ENCODE measurements around the gene CHRNB1.
"Not testable (repeated sequence)": the region's sequence is repeated elsewhere in the genome, so short reads cannot be mapped to it uniquely, and the experiment has no call there.

CHRNB1 gene

DNA sequence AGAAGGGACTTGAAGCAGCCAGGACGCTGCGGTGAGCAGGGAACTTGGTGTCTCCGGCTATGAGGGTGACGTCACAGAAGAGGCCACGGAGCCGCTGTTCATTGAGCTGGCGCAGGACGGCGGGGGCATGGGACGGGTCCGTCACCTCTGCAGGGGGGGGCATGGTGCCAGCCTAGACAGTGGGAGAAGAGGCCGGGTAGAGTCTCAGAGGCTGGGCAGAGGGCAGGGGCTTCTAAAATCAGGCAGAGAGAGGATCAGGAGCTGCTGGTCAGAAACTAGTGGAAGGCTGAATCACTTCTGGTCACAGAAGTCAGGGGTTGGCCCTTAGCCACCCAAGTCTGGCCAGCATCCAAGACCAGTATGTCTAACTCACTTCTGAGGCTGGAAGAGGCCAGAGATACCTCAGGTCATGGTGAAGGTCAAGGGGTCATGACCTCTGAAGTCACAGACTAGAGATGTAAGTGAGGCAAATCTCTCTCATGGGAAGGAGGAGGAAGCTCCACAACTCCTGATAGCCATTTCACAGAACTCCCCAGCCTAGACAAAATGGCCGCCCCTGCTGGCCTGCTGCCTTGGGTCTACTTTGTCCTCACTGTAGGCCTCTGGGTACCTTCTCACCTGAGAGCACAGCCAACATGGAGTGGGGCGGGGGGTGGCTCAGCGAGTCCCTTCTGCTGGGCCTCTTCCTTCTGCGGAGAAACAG, 21.9 kb downstream of the CHRNB1 start:
- in situ Hi-C loops (cut with MboI; ENCODE audit: low sequenced_read_pairs): no loop called here

DNA sequence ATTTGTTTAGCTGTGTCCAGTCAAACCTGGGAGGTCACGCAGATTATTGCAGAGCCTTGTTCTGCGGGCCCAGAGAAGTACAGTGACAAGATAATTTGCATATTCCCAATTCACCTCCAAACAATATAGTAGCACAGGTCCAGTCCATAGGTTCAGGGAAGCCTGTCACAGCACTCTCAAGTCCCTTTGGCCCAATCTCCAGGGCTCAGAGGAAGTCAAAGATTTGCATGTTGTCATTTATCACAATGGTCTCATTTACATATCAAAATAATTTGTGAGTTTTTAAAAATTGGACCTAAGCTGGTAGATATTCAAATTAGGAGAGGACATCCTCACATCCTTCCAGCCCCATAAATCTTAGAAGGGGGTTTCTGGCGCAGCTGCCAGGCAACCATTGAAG, 22.6 kb downstream of the CHRNB1 start:
- in situ Hi-C loops (cut with MboI; ENCODE audit: low sequenced_read_pairs): no loop called here

DNA sequence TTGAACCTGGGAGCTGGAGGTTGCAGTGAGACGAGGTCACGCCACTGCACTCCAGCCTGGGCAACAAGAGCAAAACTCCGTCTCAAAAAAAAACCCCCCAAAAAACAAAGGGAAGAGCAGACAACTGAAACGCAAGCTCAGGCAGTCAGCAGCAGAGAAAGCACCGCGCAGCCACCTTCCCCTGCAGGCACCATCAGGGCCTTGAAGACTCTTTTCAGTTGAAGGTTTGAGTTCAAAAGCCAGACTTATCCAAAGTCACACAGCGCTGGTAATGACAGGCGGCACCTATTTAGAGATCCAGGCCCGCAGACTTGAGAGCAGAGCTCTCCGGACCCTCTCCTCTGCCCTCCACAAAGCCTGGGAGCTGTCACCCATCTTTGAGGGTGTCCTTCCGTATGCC, 23.4 kb downstream of the CHRNB1 start:
- in situ Hi-C loops (cut with MboI; ENCODE audit: low sequenced_read_pairs): no loop called here

DNA sequence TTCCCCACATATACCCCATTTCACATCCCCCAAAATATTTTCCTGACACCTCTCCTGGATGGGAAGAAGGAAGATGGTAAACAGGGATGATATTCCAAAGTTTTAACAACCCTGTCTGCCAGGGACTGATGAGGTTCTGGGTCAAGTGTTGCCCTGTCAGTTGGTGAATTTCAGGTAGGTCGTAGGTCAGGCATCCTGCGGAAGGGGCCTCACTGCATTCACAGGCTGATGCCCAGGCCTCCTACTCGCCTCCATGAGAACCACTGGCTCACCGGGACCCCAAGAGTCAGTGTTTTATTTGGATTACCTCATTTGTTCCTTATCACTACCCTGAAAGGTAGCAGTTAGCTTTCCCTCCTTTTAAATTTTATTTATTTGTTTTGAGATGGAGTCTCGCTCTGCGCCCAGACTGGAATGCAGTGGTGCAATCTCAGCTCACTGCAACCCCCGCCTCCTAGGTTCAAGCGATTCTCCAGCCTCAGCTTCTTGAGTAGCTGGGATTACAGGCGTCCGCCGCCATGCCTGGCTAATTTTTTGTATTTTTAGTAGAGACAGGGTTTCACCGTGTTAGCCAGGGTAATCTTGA, 24.0 kb downstream of the CHRNB1 start:
- in situ Hi-C loops (cut with MboI; ENCODE audit: low sequenced_read_pairs): no loop called here

DNA sequence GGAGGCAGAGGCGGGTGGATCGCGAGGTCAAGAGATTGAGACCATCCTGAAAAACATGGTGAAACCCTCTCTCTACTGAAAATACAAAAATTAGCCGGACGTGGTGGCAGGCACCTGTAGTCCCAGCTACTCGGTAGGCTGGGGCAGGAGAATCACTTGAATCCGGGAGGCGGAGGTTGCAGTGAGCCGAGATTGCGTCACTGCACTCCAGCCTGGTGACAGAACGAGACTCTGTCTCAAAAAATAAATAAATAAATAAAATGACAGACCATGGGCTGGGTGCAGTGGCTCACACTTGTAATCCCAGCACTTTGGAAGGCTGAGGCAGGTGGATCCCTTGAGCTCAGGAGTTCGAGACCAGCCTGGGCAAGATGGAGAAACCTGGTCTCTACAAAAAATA, 25.0 kb downstream of the CHRNB1 start:
- in situ Hi-C loops (cut with MboI; ENCODE audit: low sequenced_read_pairs): not testable (repeated sequence)

DNA sequence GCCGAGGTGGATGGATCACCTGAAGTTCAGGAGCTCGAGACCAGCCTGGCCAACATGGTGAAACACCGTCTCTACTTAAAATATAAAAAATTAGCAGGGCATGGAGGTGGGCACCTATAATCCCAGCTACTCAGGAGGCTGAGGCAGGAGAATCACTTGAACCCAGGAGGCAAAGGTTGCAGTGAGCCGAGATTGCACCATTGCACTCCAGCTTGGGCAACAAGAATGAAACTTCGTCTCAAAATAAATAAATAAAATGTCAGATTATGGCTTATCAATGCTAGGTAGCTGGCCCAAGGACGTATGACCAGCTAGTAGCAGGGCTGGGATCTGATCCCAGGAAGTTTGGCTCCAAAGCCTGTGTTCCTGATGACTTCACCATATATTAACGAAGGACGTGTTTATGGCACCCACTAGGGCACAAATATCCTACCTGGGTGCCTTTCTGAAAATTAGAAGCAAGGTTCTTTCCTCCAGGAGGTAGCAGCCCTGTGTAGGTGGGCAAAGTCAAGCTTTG, 25.7 kb downstream of the CHRNB1 start:
- in situ Hi-C loops (cut with MboI; ENCODE audit: low sequenced_read_pairs): not testable (repeated sequence)

DNA sequence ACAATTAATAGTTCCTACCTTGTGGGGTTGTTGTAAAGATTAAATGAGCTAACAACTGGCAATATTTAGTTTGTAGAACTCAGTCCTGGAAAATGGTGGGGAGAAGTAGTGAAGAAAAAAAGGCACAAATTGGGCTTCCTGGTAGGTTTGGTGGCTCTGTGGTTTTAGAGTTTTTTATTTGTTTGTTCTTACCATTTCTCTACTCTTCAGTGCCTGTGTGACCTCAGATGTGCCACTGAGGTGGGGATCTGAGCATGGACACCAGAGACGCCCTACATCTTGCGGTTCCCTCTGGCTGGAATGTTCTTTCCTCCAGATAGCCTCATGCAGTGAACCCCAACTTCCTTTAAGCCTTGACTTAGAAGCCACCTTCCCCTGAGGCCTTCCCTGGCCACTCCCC, 26.9 kb downstream of the CHRNB1 start:
- in situ Hi-C loops (cut with MboI; ENCODE audit: low sequenced_read_pairs): no loop called here

DNA sequence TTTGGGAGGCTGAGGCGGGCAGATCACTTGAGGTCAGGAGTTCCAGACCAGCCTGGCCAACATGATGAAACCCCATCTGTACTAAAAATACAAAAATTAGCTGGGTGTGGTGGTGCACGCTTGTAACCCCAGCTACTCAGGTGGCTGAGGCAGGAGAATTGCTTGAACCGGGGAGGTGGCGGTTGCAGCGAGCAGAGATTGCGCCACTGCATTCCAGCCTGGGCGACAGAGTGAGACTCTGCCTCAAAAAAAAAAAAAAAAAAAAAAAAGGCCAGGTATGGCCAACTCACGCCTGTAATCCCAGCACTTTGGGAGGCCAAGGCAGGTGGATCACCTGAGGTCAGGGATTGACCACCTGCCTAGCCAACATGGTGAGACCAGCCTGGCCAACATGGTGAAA, 29.9 kb downstream of the CHRNB1 start:
- in situ Hi-C loops (cut with MboI; ENCODE audit: low sequenced_read_pairs): not testable (repeated sequence)

DNA sequence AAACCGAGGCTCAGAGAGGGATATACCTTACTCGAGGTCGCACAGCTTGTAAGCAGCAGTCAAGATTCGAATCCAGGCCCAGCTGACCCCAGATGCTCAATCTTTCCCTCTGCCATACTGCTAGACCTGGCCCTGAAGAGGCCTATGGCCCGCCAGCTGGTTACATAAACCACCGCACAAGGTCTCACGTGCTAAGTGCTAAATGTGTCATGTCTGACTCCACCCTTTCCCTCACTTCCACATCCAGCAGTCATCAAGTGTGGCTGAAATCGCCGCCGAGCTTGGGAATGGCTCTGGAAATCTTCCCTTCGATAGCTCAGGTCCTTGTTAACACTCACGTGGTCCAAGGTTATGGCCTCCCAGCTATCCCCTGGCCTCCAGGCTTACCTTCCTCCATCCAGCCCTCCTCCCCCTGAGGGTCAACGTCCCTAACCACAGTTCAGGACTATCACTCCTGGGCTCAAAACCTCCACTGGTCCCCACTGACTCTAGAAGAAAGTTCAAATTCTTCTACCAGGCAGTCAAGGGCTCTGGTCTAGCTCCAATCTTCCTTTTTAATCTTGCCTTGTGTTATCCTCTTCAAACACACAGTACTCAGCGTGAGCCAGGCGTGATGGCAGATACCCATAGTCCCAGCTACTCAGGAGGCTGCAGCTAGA, 31.0 kb downstream of the CHRNB1 start:
- in situ Hi-C loops (cut with MboI; ENCODE audit: low sequenced_read_pairs): no loop called here

DNA sequence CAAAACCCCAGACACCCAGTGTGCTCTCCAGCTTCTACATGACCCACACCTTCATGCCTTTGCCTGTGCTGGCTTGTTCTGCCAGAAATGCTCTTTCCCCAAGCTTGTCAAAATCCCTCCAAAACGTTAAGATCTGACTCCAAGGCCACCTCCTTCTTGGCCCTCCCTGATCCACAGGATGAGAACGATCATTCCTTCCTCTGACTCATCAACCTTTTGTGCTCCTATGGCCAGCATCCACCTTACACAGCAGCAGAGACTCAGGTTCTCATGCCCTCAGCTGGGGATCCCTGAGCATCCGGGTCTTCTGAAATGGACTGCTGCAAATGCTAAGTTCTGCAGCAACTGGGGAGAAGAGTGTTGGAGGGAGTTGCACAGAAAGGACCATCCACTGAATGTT, 31.6 kb downstream of the CHRNB1 start:
- in situ Hi-C loops (cut with MboI; ENCODE audit: low sequenced_read_pairs): no loop called here

DNA sequence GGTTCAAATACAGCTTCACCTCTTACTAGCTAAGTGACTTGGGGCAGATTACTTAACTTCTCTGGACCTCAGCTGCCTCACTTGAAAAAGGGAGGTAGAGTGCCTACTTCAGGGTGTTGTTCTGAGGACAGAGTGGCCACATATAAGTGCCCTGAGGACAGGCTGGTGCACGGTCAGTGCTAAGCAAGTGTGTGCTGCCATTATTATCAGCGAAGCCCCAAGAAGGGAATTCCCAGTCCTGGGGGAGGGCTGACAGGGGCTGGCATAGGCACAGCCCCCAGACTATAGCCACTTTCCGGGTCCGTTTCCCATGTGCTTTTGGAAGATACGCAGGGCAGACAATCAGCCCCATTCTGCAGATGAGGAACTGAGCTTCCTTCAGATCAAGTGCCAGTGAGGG, 32.1 kb downstream of the CHRNB1 start:
- in situ Hi-C loops (cut with MboI; ENCODE audit: low sequenced_read_pairs): no loop called here

DNA sequence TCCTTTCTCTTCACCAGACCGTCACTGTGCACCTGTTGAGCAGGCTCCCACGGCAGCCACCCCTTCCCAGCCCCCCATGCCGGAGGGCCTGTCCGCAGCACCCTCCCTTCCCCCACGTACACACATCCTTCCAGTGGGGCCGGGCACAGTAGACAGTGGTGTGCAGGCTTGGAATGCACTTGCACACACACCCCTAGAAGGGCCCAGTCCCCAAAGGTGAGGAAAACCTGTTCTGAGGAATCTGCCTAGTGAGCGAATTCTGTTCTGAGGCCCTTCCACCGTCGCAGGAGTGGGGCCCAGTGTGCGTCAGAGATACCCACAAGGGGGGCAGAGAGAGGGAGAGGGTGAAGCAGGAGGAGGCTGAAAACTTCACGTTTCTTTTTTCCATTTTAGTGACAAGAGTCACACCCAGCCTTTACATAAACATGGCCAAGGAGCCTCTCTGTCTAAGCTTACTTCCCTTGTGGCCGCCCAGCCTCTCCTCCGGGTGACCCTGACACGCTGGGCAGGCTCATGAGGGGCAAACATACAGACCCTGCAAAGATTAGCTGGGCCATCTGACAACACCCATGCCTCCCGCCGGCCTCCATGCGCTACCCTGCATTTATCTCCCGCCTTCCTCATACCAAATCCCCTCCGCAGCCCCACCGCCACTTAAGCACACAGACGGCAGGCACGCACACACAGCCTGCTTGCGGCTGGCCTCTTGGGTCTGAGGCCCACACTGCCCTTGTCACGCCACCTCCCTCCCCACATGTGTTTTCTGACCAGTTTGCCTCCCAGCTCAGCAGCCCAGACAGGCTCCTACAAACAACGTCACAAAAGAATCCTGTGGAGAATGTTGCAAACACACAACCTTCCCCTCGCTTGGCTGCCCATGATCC, 32.8 kb downstream of the CHRNB1 start:
- in situ Hi-C loops (cut with MboI; ENCODE audit: low sequenced_read_pairs): no loop called here

DNA sequence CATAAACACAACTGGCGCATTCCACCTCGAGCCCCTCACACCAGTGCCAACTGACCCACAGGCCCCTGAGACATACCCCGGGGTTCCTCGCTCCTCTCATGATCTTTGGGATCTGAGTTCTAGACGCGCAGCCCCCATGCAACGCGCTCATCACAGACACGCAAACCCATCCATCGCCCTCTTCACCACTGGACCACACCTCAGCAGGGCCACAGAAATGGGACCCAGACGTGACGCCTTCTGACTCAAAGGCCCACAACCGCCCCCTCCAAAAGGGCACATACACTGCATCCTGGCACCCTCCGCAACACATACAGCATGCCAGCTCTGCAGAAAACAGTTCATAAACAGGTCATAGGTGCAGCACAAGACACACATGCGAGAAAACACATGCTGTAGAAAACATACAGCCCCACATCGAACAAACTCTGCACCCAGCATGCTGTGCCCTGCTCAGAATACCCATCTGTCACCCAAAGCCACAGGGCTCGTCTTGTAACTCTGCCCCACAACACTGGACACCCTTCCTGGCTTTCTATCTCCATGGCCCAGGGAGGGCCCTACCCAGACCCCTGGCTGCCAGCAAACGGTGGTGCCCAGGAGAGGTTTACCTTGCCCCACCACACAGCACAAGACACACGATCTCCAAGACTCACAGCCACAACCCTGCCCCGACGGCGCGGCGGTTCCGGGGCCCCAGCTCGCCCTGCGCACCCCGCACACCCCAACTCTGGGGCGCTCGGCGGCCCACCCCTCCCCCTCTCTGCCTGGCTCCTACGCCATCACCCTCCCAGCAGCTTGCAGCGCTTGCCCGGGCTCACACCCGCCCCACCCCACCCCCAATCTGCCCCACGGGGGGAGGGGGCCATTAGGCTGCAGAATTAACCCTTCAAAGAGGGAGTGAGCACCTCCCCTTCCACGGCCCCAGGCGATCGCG, 33.7 kb downstream of the CHRNB1 start:
- in situ Hi-C loops (cut with MboI; ENCODE audit: low sequenced_read_pairs): no loop called here

DNA sequence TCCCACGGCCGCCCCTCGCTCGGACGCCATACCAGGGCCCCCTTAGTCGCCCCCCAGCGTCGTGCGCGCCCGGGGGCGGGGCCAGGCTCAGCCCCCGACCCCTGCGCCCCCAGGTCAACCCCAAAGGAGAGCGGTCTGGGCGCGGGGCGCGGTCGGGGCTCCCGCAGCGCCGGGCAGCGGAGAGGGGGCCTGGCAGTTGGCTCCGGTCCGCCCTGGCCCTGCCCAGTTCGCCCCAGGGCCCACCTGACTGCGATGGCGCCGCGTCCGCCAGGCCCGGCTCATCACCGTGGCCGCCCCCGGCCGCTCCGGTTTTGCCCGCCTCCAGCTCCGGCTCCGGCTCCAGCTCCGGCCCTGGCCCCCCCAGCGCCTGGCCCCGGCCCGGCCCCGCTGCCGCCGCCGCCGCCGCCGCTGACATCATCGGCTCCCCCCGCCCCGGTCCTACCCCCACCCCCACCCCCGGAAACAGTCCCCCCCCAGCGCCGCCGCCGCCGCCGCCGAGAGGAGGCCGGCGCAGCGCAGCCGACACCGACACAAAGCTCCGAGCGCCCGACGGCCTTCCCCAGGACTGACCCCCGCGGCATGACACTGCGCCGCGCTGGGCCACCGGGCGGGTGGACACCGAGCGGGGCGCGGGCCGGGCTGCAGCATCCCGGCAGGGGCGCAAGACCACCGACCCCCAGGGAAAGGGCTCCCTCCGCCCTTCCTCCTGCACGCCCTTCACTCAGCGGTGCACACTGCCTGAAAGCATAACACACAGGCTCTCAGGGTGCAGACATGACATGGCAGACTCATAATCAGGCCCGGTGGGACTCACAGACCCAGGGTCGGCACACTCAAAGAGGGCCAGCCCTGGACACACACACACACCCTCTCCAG, 34.6 kb downstream of the CHRNB1 start, which contains the start of gene ZBTB4:
Gene ZBTB4 (minus strand): TSS at position 419 of the 876 bp plus-strand sequence. CDS start 12,830 bp downstream, outside the sequence.
- in situ Hi-C loops (cut with MboI; ENCODE audit: low sequenced_read_pairs): no loop called here

DNA sequence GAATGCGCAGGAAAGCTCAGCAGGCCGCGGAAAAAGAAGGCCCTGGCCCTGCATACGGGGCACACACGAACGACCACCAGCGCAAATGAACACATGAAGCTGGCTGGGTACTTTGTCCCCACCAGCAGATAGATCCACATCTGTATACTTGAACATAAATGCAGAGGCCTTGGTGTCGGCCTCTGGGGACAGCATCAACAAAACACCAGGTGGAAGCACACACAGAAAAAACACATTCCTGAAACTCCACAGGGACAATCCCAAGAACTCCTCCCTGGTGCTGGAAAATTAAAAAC, 35.2 kb downstream of the CHRNB1 start:
- in situ Hi-C loops (cut with MboI; ENCODE audit: low sequenced_read_pairs): no loop called here

DNA sequence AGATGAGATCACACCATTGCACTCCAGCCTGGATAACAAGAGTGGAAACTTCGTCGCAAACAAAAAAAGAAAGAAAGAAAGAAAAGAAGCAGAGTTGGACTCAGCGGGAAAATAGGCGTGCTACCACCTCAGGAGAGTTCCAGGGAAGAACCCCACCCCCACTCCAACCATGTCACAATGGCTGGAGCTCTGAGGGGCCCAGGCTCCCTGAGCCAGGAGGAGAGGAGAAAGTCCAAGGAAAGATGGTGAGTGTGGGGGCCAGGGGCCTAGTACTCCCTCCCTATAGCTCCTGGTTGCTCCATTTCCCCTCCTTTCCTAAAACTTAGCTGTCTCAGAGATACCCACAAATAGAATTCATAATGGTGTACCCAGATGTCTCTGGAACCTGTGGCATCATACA, 36.4 kb downstream of the CHRNB1 start, which contains the start of gene SLC35G6:
Gene SLC35G6 (plus strand): TSS at position 172 of the 400 bp plus-strand sequence. CDS start 71 bp downstream, at position 243.
- in situ Hi-C loops (cut with MboI; ENCODE audit: low sequenced_read_pairs): not testable (repeated sequence)

DNA sequence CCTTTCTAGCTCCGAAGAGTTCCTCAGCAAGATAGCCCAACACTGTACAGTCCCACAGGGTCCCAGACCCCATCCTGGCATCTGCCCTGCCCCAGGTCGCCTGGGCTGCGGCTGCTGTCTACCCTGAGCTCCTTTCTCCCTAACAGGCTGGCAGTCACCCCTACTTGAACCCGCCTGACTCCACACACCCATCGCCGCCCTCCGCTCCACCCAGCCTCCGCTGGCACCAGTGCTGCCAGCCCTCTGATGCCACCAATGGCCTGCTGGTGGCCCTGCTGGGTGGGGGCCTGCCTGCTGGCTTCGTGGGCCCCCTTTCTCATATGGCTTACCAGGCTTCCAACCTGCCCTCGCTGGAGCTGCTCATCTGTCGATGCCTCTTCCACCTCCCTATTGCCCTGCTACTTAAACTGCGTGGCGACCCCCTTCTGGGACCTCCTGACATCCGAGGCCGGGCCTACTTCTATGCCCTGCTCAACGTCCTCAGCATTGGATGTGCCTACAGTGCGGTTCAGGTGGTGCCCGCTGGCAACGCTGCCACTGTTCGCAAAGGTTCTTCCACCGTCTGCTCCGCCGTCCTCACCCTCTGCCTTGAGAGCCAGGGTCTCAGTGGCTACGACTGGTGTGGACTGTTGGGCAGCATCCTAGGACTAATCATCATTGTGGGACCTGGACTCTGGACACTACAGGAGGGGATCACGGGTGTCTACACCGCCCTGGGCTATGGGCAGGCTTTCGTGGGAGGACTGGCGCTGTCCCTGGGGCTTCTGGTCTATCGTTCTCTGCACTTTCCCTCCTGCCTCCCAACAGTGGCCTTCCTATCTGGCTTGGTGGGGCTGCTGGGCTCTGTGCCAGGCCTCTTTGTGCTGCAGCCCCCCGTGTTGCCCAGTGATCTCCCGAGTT, 37.2 kb downstream of the CHRNB1 start:
- in situ Hi-C loops (cut with MboI; ENCODE audit: low sequenced_read_pairs): not testable (repeated sequence)

DNA sequence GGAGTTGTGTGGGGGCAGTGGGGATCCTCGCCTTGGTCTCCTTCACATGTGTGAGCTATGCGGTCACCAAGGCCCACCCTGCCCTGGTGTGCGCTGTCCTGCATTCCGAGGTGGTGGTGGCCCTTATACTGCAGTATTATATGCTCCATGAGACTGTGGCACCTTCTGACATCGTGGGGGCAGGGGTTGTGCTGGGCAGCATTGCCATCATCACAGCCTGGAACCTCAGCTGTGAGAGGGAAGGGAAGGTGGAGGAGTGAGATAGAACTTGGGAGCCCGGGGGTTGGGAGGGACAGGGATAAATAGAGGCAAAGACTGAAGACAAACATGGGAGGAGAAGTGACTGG, 37.9 kb downstream of the CHRNB1 start:
- in situ Hi-C loops (cut with MboI; ENCODE audit: low sequenced_read_pairs): not testable (repeated sequence)

Data from HL-60/S4 treated with phorbol 12-myristate 13-acetate at 8.2 ng/mL for 4 days and 3 days (cell line).